Hematopoietic multipotent progenitor cell treated with erythropoietin and hydrocortisone succinate and interleukin-3 and kit ligand, for 6 days (in vitro differentiated cells): ENCODE measurements around the gene FRMD4A.
A peak's percentile ranks its signal among the peaks of the same experiment; 100 is the strongest.

Experiments
- DNase-seq: peaks from one replicate; pipeline ENCODE4 v3.0.0-alpha.2; 2015

Gene FRMD4A

DNA sequence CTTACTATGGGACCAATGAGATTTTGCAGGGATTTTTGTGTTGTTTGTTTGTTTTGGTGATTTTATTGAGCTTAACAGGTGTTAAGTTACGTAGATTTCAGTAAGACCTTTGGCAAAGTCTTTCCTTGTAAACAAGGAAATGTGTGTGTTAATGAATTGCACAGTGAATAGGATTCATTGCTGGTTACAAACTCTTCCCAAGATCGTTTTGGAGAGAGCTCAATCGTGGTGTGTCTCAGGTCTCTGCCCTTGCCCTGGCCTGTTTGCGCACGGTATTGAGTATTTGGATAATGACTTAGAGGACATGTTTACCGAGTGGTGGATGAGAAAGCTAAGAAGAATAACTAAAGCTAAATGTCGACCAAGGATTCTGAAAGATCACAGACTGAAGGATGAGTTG is 702.1 kb downstream of the FRMD4A start:
- DNase-seq, result no peak

DNA sequence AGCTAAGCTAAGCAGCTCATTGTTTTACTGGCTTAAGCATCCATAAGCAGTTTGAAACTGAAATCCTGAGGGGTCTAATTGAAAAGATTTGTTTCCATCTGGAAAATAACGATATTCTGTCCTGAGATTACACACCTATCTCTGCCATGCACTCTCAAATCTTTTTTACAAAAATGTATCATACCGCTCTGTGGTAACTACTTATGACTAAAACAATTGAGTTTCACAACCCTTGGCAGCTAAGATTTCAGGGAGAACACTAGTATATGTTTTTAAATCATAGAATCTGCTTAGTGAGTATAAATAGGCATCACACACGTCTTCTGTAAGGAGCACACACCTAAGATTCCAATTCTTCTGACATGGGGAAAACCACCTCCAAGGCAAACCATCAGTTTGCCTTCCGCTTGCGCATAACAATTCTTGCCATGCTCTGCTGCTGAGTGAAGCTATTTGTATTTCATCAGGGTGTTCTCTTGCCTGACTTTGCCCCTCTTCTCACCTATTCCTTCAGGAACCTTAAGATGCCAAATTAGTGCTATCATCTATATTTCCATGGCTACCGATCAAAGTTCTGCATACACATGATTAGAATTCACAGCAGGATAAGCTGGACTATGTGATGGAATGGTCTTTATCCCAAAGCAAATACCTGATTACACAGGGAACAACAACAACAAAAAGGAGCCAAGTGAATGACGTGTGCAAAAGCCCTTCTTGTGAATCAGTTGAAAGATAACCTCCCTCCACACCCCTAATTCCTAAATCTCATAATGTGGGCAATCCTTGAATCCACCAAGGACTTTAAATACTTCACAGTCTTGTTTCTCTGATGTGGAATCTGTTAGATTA is 703.0 kb downstream of the FRMD4A start:
- DNase-seq, result no peak

DNA sequence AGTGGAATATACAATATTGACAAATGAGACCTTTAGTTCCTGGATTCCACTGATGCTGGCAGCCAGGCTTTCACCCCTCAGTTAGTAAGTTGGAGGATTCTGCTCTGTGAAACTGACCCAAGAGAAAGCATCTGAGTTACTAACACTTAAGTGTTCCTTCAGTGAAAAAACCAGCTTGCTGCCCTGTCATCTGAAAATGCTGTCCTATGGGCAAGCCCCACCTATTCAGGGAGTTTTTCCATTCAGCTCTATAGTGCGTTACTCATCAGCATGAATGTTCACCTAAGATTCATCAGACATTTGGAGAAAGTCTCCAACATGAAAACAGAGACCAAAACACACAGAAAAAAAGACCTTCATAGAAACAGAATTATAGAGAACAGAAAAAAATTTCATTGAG is 706.1 kb downstream of the FRMD4A start:
- DNase-seq, result no peak

DNA sequence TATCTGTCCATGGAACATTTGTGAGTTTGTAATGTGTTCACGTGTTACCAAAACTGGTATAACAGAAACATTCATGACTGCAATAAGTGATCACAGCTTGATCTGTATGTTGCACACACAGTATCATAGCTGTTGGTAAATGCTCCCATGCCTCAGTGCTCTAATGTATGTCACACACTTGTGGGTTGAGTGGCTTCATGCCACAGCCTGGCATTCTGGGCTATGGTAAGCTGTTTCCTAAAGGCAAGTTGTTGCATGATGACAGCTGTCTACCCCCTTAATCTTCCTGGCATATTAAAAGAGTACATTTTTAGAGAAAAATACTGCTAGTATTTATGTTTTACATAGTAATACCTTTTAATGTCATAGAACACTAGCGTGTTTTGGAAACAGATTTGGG is 708.8 kb downstream of the FRMD4A start:
- DNase-seq, result no peak

DNA sequence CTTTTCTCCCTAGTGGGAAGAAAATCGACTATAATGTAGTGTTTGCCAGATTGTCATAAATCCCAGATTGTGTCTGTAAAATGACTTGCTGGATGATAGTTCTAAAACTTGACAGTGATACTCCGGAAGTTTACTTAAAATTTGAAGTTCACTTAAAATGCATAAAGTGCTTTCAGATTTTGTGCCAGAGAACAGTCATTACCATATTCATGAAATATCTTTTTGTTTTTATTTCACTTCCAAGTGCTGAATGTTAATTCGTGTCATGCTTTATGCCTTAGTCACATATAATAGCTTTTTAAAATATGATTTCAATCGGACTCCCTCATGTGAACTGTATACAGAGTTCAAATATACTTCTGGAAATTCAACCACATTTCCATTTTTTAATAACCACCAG is 713.6 kb downstream of the FRMD4A start:
- DNase-seq, result no peak

DNA sequence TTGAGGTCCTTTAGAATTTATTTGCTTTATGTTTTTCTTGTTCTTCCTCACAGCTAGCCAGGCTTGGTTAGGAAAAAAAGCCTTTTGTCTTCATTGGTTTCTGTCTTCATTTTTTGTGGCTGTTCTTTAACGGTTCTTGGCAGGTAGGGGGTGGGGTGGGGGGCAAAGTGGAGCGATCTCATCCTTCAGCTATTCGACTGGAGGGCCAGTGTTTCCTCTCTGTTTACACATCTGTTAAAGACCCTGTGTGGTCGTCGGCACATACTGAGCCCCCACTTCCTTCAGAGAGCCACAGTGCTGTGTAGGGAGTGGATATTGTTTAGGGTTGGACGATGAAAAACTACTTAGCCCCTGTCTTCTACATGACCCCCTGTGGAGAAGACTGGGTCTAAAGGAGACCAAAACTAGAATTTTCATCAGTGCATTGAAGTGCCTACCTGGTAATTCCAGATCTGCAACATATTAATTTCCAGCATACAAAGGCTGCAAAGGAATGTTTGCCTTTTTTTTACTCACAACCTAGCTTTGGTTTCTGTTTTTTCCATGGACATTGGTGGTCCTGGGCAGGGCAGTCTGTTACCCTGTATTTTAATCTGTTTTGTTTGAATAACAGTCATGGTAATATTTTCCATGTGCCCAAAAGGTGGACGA is 714.9 kb downstream of the FRMD4A start:
- no peak for DNase-seq

DNA sequence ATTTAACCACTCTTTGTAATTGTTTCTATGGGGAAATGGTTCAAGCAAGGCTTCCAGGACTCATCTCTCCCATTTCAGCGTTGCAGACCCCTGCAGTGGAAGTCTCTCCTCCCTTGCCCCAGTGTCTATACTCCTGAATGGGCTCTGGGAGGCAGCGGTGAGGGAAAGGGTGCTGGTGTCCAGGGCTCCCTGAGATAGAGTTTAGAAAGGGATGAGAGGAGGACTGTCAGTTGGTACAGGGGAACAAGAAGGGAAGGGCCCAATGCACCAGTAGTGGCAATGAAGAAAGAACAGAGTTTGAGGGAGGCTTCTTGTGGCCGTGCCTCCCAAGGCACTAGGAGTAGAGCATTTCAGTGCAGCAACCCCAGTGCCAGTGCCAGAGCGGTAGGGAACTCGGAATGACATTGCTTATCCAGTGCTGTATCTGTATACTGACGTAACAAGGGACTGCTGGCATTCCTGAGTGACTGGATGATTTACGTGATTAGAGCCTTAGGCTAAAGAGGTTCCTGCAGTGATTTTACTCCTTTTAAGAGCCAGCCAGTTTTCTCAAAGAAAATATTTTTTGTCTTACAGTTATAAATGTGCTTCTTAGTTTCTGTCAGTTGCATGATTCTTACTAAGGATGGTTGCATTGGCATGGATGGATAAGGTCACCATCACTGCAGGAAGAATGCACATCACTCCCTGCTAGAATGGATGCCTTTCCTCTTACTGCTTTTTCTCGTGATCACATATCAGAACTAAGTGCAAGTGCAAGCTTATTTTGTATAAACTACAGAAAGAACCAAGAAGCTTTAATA is 716.0 kb downstream of the FRMD4A start:
- DNase-seq, result no peak

DNA sequence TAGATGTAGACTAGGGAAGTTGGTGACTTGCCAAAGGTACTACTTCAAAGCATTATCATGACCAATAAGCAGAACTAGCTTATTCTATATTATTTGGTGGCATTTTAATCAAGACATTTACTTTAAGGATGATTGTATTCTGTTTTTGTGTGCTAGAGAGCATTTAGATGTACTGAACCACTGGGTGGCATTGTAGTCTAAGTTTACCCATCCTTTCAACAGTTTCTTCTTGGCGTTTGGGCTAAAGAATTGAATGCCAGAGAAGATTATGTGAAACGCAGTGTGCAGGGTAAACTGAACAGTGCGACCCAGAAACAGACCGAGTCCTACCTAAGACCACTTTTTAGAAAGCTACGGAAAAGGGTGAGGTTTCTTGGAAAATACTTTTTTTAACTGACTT is 717.2 kb downstream of the FRMD4A start:
- peak; percentile 31 for DNase-seq

DNA sequence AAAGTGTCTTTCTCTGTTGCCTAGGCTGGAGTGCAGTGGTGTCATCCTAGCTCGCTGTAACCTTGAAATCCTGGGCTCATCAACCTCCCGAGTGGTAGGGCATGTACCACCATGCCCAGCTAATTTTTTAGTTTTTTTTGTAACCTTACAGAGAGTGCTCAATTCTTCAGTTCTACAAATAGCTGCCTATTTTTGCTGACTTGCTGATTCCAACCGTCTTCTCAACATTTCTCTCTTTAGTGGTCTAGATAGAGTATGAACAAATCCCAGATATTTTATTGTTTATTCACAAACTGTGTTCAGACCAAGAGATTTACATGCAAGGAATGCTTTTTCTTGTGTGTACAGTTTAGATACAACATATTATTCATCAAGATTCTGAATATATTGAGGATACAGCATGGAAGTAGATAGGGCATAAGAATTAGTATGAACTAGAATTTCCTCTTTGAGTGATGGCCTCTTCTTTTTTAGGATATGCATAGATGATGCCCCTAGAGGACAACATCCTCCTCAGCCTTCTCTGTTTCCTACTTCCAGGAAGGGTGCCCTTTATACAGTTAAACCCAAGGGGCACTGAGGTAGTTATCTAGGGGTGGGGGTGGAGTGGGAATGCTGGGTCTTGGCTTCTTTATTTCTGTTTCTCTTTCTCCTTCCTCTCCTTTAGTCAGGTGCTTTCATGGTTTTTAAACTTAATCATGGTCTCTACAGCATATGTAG is 717.9 kb downstream of the FRMD4A start:
- DNase-seq, result no peak

DNA sequence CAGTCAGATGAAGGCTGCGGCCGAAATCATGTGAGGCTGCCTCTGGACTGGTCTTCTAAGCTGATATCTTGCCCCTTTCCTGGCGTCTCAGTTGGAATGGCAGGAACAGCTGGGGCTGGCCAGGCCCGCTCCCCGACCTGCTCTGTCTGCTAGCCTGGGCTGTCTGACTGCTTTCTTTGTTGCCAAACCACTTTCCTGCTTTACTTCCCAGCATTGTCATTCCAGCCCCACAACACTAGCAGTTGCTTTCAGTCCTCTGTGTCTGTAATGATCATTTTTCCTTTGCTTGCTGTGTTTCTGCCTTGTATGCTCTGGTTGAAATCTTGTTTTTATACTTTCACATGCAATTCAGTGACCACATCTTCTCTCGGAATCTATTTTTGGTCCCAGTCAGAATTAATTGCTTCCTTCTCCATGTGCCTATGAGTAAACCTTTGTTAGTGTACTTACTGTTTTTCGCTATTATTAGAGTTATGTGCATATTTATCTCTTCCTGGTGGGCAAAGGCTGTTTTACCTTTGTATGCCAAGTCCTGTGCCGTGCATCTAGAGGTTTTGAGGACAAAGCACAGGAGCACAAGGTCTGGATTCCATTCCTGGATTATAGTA is 722.4 kb downstream of the FRMD4A start:
- DNase-seq, result no peak

DNA sequence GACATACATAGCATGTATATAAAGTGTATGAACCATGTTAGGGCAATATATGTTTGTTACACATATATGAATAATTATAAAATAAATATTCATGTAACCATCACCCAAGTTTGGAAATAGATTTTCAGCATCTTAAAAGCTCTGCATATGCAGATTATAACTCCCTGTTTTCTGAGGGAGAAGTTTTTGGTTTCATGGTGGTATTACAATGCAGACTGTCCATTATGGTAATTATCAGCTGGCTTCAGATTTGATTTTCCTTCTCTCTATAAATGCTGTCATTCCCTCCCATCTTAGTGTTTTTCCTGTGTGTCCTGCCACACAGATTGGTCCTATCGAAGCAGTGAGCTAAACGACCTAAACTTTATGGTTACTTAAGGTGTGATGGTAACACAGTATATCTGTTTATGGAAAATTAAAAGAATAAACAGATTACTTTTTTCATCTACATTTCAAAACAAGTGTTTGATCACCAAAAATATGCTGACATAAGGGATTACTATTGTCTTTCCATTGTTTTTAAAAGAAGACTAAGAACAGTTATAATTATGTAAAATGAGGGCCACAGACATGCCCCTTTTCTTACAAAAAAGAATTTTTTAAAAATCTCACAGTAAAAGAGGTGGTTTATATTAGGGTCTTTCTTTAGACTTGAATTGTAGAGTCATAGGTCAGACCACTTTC is 726.2 kb downstream of the FRMD4A start:
- DNase-seq, result no peak

DNA sequence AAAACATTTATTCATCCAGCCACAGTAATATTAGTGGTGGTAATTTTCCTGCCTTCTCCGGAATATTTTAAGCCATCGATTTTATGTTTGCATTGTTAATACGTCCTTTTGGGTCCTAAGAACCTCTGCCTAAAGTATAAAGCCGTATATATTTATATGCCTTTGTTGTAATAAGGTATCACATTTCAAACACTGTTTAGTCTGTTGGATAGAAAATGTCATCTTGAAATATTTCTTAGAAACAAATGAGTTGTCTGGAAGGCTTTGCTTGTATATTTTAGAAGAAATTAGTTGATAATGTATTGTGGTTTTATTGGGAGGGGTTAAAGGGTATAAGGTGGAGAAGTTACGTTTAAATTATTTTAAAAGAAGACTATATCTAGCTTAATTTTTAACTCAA is 732.8 kb downstream of the FRMD4A start:
- DNase-seq, result no peak

DNA sequence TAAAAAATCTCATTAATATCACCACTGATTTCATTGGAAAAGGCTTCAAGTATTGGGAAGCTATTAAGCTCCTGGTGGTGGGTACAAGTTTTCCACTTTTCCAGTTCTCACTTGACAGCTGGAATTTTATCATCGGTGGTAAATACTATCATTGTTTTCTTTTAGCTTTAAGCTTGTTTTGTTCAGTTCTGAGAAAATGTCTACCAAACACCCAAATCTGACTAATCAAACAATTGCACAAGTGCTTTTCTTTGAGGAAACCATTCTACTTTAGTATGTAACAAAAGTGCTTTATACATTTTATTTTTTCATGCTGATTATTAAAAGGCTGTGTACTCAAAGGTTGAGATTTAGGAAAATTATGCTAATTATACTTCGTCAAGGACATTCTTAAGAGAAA is 736.1 kb downstream of the FRMD4A start:
- no peak for DNase-seq
